HG03108 (cell line): ENCODE results near the gene AHCTF1.
"Not testable (repeated sequence)": the region's sequence is repeated elsewhere in the genome, so short reads cannot be mapped to it uniquely, and the experiment has no call there.

Experiments used
- ATAC-seq: cut with Tn5 transposase; IDR thresholded peaks from one replicate; pipeline ENCODE4 v1.9.1; 2021; ENCODE audit warnings: moderate library complexity; ENCODE audit not compliant: unreplicated experiment

AHCTF1 gene

GRCh38 chr1:246837418-246838117, 94.2 kb downstream of the AHCTF1 start:
- ATAC-seq, result no peak

DNA sequence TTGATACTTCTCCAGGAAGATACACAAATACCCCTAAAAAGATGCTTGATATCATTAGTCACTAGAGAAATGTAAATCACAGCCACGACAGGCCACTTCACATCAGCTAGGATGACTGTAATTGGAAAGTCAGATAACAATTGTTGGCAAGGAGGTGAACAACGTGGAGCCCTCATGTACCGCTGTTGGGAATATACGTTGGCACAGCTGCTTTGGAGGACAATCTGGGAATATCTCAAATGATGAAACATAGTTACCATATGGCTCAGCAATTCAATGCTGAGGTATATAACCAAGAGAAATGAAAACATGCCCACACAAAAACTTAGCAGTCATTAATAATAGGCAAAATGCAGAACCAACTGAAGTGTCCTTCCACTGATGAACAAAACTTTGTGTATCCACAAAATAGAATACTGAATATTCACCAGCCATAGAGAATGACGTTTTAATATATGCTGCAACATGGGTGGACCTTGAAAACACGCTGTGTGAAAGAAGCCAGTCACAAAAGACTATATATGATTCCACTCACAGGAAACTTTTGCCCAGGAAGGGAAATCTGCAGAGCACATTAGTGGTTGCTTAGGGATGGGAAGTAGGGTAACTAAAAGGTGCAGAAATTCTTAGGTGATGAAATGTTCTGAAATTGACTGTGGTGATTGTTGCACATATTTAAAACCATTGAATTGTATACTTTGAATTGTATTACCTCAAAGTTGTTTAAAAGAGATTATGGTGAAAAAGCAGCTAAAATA, 95.4 kb downstream of the AHCTF1 start:
- ATAC-seq, result no peak

DNA sequence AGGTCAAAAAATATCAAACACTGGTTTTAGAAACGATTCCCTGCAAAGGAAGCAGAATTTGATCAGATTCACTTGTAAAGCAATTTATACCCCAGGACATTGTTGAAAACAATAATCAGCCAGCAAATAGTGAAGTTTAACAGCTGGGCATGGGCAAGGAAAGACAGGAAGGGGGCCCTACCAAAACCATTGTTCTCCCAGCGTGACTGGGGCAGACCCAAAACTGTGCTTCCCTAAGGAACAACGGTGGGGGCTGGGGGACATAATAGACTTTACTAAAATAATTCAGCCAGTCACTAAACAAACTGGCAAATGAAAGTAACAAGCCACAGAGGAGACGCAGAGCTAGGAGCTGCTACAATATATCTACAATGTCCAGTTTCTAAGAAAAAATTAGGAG, 100.2 kb downstream of the AHCTF1 start:
- ATAC-seq, result no peak

GRCh38 chr1:246828818-246829217, 102.9 kb downstream of the AHCTF1 start:
- no peak for ATAC-seq

DNA sequence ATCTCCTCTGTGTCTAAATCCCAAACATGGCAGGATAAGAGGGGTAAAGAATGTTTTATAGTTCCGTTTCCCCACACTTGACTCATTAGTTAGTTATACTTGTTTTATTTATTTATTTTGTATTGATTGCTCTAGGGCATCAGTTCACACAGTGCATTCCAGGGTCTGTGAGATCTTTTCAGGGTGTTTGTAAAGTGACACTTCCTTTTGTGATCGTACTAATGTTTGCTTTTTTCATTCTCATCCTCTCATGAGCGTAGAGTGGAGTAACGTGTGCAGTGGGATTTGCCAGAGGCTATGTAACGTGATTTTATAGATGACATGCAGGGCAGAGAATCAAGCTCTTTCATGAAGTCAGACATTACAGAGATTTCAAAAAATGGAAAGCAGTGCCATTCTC, 104.4 kb downstream of the AHCTF1 start:
- ATAC-seq, result no peak

DNA sequence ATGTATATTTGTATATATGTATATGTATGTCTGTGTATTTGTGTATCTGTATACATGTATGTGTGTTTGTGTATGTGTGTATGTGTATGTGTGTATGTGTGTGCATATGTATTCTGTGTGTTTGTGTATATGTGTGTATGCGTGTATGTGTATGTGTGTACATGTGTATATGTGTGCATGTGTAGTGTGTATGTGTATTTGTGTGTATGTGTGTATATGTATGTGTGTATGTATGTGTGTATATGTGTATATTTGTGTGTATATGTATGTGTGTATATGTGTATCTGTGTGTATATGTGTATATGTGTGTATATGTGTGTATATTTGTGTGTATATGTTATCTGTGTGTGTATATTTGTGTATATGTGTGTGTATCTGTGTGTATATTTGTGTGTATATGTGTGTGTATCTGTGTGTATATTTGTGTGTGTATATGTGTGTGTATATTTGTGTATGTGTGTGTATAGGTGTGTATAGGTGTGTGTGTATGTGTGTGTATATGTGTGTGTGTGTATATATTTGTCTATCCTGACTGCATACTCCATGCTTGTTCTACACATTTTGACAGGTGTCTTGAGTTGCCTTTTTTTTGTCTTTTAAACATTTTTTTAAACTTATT, 106.1 kb downstream of the AHCTF1 start:
- no peak for ATAC-seq

- ATAC-seq, result no peak
Measured at GRCh38 chr1:246824541-246824940, 107.2 kb downstream of the AHCTF1 start.

GRCh38 chr1:246822154-246822553, 109.6 kb downstream of the AHCTF1 start:
- not testable (repeated sequence) for ATAC-seq

GRCh38 chr1:246820666-246821065, 111.1 kb downstream of the AHCTF1 start:
- ATAC-seq, result no peak

GRCh38 chr1:246817778-246818177, 114.0 kb downstream of the AHCTF1 start:
- ATAC-seq, result not testable (repeated sequence)

GRCh38 chr1:246815693-246816270, 116.0 kb downstream of the AHCTF1 start:
- peak; percentile 78 for ATAC-seq

DNA sequence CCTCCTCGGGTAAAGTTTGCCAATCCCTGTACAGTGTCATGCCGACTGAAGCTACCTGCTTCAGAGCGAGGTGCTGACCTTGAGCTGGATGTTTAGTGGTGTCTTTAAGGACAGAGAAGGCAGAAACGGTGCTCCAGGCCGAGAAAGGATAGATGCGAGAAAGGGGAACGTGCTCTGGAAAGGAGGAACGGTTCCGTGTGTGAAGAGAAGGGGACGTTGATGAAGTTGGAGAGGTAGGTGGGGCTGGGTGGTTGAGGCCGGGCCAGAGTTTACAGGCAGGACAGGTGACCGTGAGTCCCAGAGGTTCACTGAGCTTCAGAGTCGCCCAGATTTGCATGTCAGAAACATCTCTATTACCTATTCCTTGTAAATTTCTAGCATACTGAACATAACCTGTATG, 116.9 kb downstream of the AHCTF1 start:
- ATAC-seq, result no peak

DNA sequence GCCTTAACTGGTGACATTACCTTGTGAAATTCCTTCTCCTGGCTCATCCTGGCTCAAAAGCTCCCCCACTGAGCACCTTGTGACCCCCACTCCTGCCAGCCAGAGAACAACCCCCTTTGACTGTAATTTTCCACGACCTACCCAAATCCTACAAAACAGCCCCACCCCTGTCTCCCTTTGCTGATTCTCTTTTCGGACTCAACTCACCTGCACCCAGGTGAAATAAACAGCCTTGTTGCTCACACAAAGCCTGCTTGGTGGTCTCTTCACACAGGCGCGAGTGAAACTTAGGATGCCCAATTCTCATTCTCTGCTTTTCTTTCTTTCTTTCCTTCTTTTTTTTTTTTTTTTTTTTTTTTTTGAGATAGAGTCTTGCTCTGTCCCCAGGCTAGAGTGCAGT, 118.4 kb downstream of the AHCTF1 start:
- ATAC-seq, result not testable (repeated sequence)

DNA sequence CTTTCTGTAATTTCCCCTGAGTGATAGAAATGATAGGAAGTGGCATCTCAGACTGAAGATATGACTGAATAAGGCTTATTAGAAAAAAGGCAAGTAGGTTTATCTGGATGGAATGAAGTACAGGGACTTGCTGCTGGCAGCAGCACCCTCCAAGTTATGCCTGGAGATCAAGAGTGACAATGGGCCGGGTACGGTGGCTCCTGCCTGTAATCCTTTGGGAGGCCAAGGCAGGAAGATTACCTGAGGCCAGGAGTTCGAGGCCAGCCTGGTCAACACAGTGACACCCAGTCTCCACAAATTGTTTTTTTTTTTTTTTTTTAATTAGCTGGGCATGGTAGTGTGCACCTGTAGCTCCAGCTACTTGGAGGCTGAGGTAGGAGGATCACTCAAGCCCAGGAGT, 119.8 kb downstream of the AHCTF1 start:
- no peak for ATAC-seq

GRCh38 chr1:246809473-246809872, 122.3 kb downstream of the AHCTF1 start:
- ATAC-seq, result no peak

- ATAC-seq, result no peak
Measured at GRCh38 chr1:246805135-246805716, 126.5 kb downstream of the AHCTF1 start.

DNA sequence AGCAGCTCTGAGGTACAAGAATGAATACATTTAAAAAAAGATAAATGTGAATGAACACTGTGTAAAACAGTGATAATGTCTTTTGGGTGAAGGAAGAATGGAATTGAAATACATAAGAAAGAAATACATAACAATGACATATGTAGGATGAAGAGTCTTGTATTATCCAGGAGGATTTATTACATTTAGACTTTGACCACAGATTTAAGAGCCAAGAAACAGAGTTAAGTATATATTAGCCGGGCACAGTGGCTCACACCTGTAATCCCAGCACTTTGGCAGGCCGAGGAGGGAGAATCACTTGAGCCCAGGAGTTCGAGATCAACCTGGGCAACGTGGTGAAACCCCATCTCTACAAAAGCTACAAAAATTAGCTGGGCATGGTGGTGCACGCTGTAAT, 127.9 kb downstream of the AHCTF1 start:
- no peak for ATAC-seq

DNA sequence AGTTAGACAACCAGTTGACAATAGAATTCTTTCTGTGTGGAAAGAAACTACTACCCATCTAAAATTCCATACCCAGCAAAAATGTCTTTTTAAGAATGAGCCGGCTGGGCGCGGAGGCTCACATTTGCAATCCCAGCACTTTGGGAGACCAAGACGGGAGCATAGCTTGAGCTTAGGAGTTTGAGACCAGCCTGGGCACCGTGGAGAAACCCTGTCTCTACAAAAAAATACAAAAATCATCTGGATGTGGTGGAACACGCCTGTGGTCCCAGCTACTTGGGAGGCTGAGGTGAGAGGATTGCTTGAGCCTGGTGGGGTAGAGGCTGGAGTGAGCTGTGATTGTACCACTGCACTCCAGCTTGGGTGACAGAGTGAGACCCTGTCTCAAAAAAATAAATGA, 128.4 kb downstream of the AHCTF1 start:
- no peak for ATAC-seq

- ATAC-seq, result no peak
Measured at GRCh38 chr1:246801241-246802020, 130.3 kb downstream of the AHCTF1 start.

DNA sequence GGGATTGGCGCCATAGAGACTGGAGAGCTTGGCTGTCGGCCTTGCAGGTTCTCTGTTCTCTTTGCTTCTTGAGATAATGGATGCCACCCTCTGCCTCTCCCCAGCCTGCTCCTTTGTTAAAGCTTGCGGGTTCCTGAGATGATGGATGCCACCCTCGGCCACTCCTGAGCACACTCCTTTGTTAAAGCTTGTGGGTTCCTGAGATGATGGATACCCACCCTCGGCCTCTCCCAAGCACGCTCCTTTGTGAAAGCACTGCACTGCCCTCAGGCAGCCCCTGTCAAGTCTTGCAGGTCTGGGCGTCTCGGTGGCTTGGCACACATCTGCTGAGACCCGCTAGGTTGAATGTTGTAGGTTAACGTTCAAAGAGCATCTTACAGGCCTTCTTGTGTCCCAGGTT, 131.0 kb downstream of the AHCTF1 start:
- ATAC-seq, result no peak

DNA sequence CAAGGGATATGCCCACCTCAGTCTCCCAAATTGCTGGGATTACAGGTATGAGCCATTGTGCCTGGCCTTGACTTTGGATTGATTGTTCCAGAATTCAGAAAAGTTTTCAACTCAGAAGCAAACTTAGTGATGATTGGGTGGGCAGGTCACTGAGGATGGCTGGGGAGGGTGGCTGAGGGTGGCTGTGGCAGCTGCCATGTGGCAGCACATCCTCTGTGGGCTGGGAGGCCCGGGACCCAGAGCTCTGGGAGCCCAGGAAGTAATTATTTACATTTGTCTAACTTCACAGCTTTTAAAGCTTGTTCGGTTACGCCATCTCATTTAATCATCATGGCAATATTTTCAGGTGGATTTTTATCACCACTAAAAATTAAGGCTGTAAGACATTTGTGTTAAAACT, 131.4 kb downstream of the AHCTF1 start:
- no peak for ATAC-seq
